GM18520 (cell line): ENCODE measurements around the gene SLC50A1.
"Not testable (repeated sequence)": the region's sequence is repeated elsewhere in the genome, so short reads cannot be mapped to it uniquely, and the experiment has no call there.

Experiments
- ATAC-seq: cut with Tn5 transposase; IDR thresholded peaks from one replicate; pipeline ENCODE4 v1.9.1; 2021; ENCODE audit not compliant: unreplicated experiment

The SLC50A1 gene

GRCh38 chr1:155134322-155134721, 1.3 kb upstream of the SLC50A1 start:
- no peak for ATAC-seq

GRCh38 chr1:155134880-155135414, 705 bp upstream of the SLC50A1 start:
- ATAC-seq, result no peak

DNA sequence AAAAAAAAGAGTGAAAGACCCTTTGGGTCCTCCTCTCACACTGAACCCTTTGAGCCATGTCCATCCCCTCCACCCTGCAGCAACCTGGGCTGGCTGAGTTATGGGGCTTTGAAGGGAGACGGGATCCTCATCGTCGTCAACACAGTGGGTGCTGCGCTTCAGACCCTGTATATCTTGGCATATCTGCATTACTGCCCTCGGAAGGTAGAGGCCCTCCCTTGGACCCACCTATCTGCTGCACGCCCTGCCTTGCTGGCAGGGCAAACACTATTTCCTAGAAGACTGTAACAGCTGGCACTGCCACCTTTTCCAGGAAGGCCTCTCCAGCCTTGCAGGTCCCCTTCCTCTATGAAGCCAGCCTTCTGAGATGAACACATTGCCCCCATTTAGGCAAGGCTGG, 1.1 kb downstream of the SLC50A1 start:
- no peak for ATAC-seq

- no peak for ATAC-seq
Measured at GRCh38 chr1:155137154-155137949, 1.7 kb downstream of the SLC50A1 start.

DNA sequence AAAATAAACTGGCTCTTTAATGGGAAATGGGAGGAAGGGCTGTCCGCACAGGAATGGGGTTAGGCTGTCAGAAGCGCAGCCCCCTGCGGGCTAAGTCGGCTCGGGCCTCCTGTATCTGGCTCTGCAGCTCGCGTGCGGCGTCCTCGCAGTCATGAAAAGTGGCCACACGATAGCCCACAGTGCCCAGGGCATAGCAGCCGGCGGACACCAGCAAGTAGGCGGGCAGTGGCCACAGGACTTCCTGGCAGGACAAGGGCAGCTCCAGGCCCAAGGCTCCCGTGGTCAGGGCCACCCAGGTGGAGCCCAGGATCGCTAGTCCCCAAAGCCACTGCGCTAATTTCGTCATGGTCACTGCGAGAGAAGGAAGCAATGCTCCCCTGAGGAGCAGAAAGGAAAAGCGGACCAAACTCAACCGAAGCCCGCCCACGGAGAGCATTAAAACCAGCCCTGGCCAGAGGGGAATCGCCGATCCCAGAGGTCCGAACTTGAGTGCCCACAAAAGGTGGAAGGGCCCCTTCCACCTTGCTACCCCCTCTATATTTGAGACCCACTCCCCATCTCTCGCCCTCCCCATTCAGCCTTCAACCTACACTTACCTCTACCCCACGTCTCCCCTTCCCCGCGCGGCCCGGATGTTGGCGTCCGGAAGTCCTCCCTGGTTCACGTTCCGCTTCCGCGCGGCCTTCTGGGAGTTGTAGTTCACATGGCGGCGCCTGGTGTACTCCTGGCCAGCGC, 4.4 kb downstream of the SLC50A1 start, which contains the start of gene DPM3:
Gene DPM3 (minus strand): TSS at position 637 of the 735 bp plus-strand sequence. CDS start 291 bp downstream, at position 346.
- ATAC-seq, result peak; percentile 38

- no peak for ATAC-seq
Measured at GRCh38 chr1:155140630-155140953, 4.9 kb downstream of the SLC50A1 start.

GRCh38 chr1:155141749-155142148, 6.1 kb downstream of the SLC50A1 start:
- no peak for ATAC-seq

GRCh38 chr1:155145491-155145890, 9.8 kb downstream of the SLC50A1 start:
- no peak for ATAC-seq

GRCh38 chr1:155155996-155156643, 20.5 kb downstream of the SLC50A1 start:
- ATAC-seq, result not testable (repeated sequence)

DNA sequence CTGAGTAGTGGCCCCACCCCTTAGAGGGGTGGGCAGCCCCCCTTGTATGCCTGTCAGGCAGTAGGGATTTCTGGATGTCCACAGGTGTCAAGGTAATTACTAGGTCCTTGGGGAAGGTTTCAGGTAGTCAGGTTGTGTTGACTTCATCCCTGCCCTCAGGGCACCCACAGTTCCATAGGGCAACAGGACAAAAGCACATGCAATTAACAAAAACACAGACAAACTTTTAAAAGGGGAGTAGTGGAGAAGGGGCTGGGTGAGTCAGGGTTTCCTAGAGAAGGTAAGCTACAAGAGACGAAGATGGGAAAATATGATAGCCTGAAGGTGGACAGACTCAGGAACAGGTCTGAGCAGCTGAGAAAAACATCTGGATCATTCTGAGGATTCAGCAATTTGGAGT, 23.3 kb downstream of the SLC50A1 start:
- no peak for ATAC-seq

DNA sequence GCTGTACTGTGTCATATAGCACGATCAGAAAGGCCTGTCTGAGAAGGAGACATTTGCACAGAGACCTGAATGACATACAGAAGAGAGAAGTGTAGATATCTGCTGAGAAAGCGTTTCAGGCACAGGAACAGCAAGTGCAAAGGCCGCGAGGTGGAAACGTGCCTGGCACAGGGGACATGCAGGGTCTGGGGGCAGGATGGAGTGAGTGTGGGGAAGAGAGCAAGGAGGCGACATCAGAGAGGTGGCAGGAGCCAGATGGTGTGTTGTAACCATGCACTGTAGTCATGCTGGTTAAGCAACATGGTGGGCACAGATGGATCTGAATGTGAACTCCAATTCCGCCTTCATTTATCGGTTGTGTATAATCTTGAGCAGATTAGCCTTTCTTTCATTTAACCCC, 24.5 kb downstream of the SLC50A1 start:
- no peak for ATAC-seq

DNA sequence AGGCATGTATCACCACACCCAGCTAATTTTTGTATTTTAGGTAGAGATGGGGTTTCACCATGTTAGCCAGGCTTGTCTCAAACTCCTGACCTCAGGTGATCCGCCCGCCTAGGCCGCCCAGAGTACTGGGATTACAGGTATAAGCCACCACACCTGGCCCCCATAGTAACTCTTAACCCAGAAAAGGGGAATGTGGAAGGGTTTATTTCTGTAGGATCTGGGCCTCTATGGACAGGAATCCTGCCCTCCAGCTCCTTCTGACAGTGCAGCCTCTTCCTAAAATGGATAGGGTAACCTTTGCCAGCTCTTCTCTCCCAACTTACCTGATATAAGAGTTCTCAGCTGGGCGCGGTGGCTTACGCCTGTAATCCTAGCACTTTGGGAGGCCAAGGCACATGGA, 27.0 kb downstream of the SLC50A1 start:
- ATAC-seq, result not testable (repeated sequence)

GRCh38 chr1:155163785-155164184, 28.1 kb downstream of the SLC50A1 start:
- ATAC-seq, result not testable (repeated sequence)

DNA sequence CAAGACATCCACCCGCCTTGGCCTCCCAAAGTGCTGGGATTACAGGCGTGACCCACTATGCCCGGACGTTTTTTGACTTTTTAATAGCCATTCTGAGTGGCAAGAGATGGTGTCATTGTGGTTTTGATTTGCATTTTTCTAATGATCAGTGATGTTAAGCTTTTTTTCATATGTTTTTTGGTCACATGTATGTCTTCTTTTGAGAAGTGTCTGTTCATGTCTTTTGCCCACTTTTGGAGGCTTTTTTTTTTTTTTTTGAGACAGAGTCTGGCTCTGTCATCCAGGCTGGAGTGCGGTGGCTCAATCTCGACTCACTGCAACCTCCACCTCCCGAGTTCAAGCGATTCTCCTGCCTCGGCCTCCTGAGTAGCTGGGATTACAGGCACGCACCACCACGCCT, 29.0 kb downstream of the SLC50A1 start:
- ATAC-seq, result not testable (repeated sequence)

- ATAC-seq, result no peak
Measured at GRCh38 chr1:155166051-155166470, 30.4 kb downstream of the SLC50A1 start.

DNA sequence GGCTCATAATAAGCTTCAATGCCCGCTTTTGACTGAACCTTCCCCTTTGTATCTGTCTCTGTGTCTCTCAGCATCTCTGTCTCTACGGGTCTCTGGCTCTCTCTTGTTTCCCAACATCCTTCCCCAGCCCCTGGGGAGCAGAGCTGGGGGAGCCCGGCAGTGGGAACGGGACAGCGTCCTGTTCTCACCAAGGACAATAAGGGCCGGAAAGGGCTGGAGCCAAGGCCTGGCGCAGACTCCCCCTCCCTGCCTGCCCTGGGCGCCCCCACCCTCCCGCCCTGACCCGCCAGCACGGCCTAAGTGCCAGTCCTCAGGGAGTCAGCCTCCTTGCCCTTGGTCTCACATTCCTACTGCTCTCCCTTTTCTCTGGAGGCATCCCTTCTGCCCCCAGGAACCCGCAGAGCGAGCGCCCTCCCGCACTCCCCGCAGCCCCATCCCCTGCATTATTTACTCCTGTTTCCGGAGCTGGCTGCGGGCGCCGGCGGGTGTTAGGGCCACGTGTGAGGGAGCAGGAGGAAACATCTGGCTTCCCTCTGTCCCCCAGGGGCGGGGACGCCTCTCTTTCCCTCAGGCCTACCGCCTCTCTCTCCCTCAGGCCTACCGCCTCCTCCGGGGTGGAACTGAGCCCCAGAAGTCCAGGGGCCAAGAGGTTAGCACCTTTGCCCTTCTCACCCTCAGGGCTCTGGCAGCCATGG, 31.0 kb downstream of the SLC50A1 start:
- ATAC-seq, result no peak

GRCh38 chr1:155167166-155168104, 31.8 kb downstream of the SLC50A1 start:
- ATAC-seq, result no peak

DNA sequence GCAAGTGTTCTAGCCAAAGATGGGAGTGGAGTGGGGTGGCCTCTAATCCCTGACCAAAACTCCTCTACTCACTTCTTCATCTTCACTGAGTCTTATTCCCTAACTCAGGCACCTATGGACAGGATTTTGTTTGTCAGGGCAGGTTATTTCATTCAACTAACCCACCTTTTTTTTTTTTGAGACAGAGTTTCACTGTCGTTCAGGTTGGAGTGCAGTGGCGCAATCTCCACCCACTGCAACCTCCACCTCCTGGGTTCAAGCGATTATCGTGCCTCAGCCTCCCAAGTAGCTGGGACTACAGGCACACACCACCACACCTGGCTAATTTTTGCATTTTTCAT, 32.4 kb downstream of the SLC50A1 start:
- not testable (repeated sequence) for ATAC-seq

GRCh38 chr1:155168456-155169210, 33.0 kb downstream of the SLC50A1 start:
- no peak for ATAC-seq
